NCI-H2171 (cell line): Measurements from ENCODE around the gene BRPF1.

Experiments used
- DNase-seq: peaks from one replicate; lab custom pipeline; 2025; lab: John Stamatoyannopoulos, UW

Gene BRPF1, protein sequence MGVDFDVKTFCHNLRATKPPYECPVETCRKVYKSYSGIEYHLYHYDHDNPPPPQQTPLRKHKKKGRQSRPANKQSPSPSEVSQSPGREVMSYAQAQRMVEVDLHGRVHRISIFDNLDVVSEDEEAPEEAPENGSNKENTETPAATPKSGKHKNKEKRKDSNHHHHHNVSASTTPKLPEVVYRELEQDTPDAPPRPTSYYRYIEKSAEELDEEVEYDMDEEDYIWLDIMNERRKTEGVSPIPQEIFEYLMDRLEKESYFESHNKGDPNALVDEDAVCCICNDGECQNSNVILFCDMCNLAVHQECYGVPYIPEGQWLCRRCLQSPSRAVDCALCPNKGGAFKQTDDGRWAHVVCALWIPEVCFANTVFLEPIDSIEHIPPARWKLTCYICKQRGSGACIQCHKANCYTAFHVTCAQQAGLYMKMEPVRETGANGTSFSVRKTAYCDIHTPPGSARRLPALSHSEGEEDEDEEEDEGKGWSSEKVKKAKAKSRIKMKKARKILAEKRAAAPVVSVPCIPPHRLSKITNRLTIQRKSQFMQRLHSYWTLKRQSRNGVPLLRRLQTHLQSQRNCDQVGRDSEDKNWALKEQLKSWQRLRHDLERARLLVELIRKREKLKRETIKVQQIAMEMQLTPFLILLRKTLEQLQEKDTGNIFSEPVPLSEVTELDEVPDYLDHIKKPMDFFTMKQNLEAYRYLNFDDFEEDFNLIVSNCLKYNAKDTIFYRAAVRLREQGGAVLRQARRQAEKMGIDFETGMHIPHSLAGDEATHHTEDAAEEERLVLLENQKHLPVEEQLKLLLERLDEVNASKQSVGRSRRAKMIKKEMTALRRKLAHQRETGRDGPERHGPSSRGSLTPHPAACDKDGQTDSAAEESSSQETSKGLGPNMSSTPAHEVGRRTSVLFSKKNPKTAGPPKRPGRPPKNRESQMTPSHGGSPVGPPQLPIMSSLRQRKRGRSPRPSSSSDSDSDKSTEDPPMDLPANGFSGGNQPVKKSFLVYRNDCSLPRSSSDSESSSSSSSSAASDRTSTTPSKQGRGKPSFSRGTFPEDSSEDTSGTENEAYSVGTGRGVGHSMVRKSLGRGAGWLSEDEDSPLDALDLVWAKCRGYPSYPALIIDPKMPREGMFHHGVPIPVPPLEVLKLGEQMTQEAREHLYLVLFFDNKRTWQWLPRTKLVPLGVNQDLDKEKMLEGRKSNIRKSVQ (N-terminal part only)

GRCh38 chr3:9731206-9732079 is at the start of gene BRPF1:
BRPF1 (plus strand) TSS chr3:9731735; CDS start chr3:9734141, 2,406 bp downstream.
- peak; percentile 90 for DNase-seq

DNA sequence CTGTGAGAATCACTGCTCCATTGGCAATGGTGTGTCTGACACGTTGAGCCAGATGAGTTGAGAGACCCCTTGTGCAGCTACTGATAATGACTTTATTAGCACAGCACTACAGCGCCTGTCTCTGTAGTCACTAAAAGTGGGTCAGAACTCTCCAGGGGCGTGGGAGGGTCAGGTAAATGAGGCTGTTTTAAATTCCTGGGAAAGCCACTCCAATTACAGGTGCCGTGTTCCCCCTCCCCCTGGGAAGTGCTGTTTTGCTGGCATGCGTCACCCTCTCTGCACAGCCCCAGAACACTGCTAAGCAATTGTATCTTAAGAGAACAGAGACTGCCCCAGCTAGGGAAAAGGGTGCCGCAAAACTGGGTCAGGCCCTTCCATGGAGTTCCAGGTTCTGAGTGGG is 49.4 kb upstream of the BRPF1 start:
- DNase-seq, result no peak

GRCh38 chr3:9683426-9683825 is 48.1 kb upstream of the BRPF1 start:
- DNase-seq, result no peak

GRCh38 chr3:9685216-9686049 is 46.1 kb upstream of the BRPF1 start:
- DNase-seq, result no peak

- DNase-seq, result no peak
Measured at GRCh38 chr3:9686050-9686550, 45.4 kb upstream of the BRPF1 start.

GRCh38 chr3:9686703-9687102 is 44.8 kb upstream of the BRPF1 start:
- DNase-seq, result no peak

DNA sequence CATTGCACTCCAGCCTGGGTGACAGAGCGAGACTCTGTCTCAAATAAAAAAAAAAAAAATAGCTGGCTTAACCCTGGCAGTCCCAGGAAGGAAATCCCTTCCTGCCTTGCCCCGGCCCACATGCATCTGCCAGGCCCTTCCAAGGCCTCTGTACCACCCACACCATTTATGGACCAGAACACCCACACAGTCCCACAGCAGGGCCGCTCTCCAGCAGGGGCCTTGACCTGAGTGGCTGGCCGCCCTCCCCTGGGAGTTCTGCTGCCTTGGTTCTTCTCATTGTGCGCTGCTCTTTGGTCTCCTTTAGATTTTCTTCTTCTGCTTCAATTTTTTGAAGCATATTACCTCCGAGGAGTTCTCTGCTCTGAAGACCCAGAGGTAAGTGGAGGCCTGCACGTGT is 44.0 kb upstream of the BRPF1 start:
- no peak for DNase-seq

- DNase-seq, result no peak
Measured at GRCh38 chr3:9688961-9689360, 42.6 kb upstream of the BRPF1 start.

GRCh38 chr3:9689757-9690156 is 41.8 kb upstream of the BRPF1 start:
- no peak for DNase-seq

GRCh38 chr3:9690451-9691450 is 40.8 kb upstream of the BRPF1 start:
- DNase-seq, result no peak

GRCh38 chr3:9691636-9692035 is 39.9 kb upstream of the BRPF1 start:
- DNase-seq, result no peak

DNA sequence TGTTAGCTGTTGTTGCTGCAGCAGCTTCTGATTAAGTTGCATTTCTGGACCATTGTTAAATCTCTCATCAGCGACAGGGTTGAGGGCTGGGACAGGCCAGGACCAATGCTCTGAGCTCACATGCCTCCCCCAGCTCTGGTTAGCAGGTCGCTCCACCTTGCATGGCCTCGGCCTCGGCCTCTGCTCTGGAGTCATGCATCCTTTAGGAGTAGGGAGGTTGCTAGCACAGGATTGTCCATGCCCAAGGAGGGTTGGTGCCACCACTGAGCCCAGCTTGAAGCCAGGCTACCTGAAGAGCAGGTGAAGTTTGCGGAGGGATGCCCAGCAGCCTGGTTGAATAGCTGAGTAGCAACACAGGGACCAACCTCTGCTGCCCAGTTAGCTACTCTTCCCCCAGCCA is 39.1 kb upstream of the BRPF1 start:
- DNase-seq, result no peak

- peak; percentile 54 for DNase-seq
Measured at GRCh38 chr3:9695345-9695744, 36.2 kb upstream of the BRPF1 start.

DNA sequence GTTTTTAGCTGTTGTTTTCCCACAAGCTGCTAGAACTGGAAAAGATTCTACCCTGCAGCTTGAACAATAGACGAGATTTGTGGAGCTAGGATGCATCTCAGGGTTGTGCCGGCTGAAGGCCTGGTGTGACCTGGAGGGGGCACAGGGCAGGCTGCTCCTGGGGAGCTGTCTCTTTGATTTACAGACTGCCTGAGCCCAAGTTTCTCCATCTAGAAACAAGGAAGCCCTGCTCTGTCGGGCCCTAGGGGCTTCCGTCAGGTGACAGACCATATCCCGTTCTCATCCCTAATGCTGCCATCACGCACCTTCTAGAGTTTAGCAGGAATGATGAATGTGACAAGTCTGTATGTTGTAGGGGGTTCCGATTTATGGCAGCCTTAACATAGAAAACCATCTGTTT is 35.8 kb upstream of the BRPF1 start:
- DNase-seq, result no peak

DNA sequence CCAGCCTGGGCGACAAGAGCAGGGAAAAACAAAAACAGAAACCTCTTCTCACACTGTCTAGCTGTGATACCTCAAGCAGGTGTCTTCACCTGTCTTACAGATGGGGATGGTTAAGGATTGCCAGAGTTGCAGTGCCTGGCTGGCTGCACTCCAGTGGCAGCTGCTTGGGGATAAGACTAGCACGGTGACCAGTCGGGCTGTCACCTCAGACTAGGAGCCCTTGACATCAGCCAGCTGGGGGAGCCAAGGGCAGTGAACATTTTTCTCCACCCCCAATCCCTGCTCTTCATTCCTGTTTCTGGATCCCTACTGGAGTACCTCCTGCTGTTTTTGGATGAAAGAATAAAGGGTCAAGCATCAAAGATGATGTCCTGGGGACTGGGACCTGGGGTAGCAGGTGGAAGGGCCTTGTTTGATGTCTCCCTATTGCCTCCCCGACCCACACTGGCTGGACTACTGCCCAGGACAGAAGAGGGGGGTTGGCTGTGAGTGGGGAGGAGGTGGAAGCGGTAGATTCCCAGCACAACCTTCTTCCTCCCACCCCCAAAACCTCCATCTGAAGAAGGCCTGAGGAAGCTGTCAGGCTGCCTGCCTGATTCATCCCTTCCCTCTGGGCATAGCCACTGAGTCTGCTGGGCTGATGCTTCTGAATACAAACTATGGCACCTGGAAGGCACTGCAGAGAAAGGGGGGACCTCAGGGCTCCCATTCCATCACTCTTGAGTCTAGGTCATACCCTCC is 34.9 kb upstream of the BRPF1 start:
- no peak for DNase-seq

DNA sequence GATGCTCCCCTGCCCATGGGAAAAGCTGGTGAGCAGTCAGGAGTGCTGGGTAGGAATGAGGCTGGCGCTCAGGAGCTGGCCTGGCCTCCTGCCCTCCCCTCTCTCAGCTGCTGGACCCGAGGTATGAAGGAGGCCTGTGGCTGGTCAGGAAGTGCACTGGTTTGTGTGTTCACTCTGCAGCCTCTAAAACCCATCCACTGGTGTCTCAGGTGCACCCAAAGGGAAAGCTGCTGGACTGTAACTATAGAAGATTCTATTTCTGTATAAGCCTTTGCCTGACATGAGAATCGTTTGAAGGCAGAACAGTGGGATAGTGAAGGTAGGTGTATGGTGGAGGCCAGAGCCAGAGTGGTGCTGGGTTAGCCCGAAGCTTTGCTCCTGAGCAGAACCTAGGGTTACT is 33.6 kb upstream of the BRPF1 start:
- no peak for DNase-seq

GRCh38 chr3:9698293-9698692 is 33.2 kb upstream of the BRPF1 start:
- DNase-seq, result no peak

DNA sequence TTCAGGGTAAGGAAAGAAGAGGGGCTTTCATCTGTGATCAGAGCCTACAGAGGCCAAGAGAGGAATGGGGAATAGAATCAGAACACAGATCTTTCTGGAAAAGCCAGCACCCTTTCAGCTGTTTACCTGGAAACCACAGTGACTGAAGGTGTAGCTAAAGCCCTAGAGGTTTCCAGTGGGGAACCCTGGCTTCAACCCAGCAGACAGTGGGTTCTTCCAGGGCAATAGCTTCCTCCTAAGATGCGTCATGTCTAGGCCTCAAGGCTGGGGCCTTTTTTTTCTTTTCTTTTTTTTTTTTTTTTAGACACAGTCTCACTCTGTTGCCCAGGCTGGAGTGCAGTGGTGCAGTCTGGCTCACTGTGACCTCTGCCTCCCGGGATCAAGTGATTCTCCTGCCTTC is 31.0 kb upstream of the BRPF1 start:
- no peak for DNase-seq
